Thyroid gland (tissue), 4 donors: ENCODE data around the gene NR2C2. TPM values are rescaled to one million over a fixed set of nuclear protein-coding genes. Genes with fewer than 3 reads are reported as not detected.

Experiments used
- DNase-seq, 2 donors: peaks; one replicate each; pipeline ENCODE4 v3.0.0-alpha.2; 2019
- H3K27ac ChIP-seq, 3 donors: fragments of 200-600 bp; sonication (generic); 1 replicate in 2 of 3; 2 replicates in 1 of 3; pipeline ENCODE4 v1.5.1; 2016 to 2019; ENCODE audit warnings: mild to moderate bottlenecking in 1 of 3, moderate library complexity in 1 of 3
- H3K27me3 ChIP-seq: fragments of 200-600 bp; sonication (generic); one replicate; pipeline ENCODE4 v1.5.1; 2019
- H3K36me3 ChIP-seq, 2 donors: fragments of 200-600 bp; sonication (generic); one replicate each; pipeline ENCODE4 v1.5.1; 2016 to 2019
- H3K4me1 ChIP-seq, 2 donors: fragments of 200-600 bp; sonication (generic); one replicate each; pipeline ENCODE4 v1.5.1; 2017 to 2019
- H3K4me3 ChIP-seq, 3 donors: fragments of 200-600 bp; sonication (generic); replicated peaks in 1 of 3; 1 replicate in 2 of 3; 2 replicates in 1 of 3; pipeline ENCODE4 v1.5.1; 2016; ENCODE audit warnings: mild to moderate bottlenecking in 1 of 3
- H3K9me3 ChIP-seq: fragments of 200-600 bp; sonication (generic); one replicate; pipeline ENCODE4 v1.5.1; 2017
- POLR2A ChIP-seq, 2 donors: fragments of 450-650 bp; IDR thresholded peaks; one replicate each; pipeline ENCODE4 v1.6.1; 2017; ENCODE audit warnings: antibody characterized with exemption in 2 of 2, mild to moderate bottlenecking in 2 of 2, moderate library complexity in 1 of 2
- WGBS, 2 donors: methylation state at CpG; one replicate each; pipeline ENCODE4 v1.1.5; 2017; 5-methylcytosine and 5-hydroxymethylcytosine counted together
- intact Hi-C: fragments of 100-400 bp; cut with DNase I; formaldehyde crosslinking; loops from one replicate; pipeline ENCODE4 v1.15.1; 2023
- total RNA-seq, 4 donors: library from RNA; depleted of rRNA; stranded (reverse); fragments of >200 nt; gene quantifications; one replicate each; pipeline ENCODE4 v1.2.3, GENCODE V29; 2016
- TF ChIP-seq, protein P1 (sequence below), 6 experiments: fragments of 200-600 bp in 3 of 6; fragments of 450-650 bp in 3 of 6; sonication (generic) in 3 of 6; IDR thresholded peaks; one replicate each; pipeline ENCODE4 v1.5.1; 2016 to 2019; ENCODE audit warnings: antibody characterized with exemption in 6 of 6, mild to moderate bottlenecking in 2 of 6, inconsistent platforms in 1 of 6, moderate library complexity in 1 of 6

NR2C2 gene
- total RNA-seq, 4 donors from 2014 or later: 55.1 to 97.8 (median 60.0) TPM

DNA sequence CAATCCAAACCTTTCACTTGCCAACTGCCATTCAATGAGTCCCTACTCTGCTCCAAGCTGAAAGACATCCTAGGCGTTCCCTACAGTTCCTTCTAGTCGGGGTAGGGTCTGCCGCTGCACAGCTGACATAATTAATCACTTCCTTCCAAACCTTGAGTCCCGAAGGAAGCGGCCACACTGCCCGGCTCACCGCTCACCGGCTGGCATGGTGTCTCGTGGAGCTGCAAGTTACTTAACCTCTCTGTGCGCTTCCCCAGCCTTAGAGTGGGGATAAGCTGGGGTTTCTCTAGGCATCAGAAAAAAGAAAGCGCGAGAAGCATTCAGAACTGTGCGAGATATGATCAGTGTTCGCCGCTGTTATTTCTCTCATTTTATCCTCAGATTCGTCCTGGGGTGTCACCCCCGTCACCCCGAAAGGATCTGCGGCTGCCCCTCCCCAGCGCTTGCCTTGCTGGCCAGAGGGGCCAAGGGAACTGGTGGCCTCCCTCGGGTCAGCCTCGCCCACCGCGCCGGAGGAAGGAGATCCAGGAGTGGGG lies 117.0 kb downstream of the NR2C2 start:
- Histone ChIP-seq H3K9me3 (no peaks in the 10 kb centered on the region), H3K4me1 (peaks cover 14 to 19% of the 10 kb centered on the region in 2 donors), H3K4me3 (peak overlapping the region; percentile 50 to 87 (median 78)), H3K27me3 (no peaks in the 10 kb centered on the region), H3K27ac (peak overlapping the region in 2 of 3 donors; percentile 79 to 83), H3K36me3 (peaks cover 0 to 2% of the 10 kb centered on the region in 2 donors)
- 1 to 12% methylated on average over 11 to 19 of the region's 25 CpGs for WGBS, 2 donors
- DNase-seq: peak; percentile 15 to 22
- TF ChIP-seq, protein P1, sequence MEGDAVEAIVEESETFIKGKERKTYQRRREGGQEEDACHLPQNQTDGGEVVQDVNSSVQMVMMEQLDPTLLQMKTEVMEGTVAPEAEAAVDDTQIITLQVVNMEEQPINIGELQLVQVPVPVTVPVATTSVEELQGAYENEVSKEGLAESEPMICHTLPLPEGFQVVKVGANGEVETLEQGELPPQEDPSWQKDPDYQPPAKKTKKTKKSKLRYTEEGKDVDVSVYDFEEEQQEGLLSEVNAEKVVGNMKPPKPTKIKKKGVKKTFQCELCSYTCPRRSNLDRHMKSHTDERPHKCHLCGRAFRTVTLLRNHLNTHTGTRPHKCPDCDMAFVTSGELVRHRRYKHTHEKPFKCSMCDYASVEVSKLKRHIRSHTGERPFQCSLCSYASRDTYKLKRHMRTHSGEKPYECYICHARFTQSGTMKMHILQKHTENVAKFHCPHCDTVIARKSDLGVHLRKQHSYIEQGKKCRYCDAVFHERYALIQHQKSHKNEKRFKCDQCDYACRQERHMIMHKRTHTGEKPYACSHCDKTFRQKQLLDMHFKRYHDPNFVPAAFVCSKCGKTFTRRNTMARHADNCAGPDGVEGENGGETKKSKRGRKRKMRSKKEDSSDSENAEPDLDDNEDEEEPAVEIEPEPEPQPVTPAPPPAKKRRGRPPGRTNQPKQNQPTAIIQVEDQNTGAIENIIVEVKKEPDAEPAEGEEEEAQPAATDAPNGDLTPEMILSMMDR (IDR thresholded peaks at IDR 0.05): no peak
- no peak for TF ChIP-seq POLR2A (IDR thresholded peaks at IDR 0.05)
- intact Hi-C loops: no loop called here

DNA sequence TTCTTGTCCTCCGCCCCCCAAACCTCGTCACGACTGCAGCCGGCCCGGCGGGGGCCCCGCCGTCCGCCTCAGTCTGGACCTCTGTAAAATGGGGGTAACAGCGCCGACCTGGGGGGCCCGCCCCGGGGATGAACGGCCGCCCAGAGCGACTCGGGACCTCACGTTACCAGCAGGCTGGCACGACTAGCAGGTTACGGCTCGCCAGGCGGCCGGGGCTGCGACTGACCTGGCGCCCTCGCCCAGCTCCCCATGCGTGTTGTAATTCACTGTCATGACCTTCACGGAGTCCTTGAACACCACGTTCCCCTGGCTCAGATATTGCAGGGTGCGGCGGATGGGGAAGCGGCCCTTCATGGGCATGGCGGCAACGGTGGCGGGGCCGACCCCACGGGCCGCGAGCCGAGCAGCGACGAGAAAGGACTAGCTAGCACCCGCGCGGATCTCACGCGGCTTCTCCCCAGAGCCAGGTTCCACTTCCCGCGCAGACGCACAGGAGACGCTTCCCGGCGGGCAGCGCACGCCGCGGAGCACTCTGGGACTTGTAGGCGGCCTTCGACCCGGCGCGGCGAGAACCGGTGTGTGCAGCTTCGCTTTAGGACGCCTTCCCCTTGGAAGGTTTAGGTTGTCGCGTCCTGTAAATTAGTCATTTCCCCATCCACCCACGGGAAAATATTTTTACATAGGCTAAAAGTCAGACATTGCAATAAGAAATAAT lies 117.6 kb downstream of the NR2C2 start, which contains the start of gene MRPS25:
Gene MRPS25 (minus strand): TSS at position 481 of the 715 bp plus-strand sequence. CDS start 121 bp downstream, at position 360.
- DNase-seq: peak; percentile 90 to 93
- peak in 1 of 2 donors; percentile 90 for TF ChIP-seq POLR2A (IDR thresholded peaks at IDR 0.05)
- TF ChIP-seq, protein P1 (IDR thresholded peaks at IDR 0.05): no peak
- Histone ChIP-seq H3K27me3 (no peaks in the 10 kb centered on the region), H3K4me3 (peak within 1 kb of the TSS; percentile 50 to 87 (median 78)), H3K4me1 (peaks cover 14 to 19% of the 10 kb centered on the region in 2 donors), H3K9me3 (no peaks in the 10 kb centered on the region), H3K27ac (peak within 1 kb of the TSS; percentile 51 to 83 (median 79)), H3K36me3 (no peaks in the 10 kb centered on the region)
- intact Hi-C loops: no loop called here
- 0 to 1% methylated on average over 18 to 43 of the region's 69 CpGs for WGBS, 2 donors

DNA sequence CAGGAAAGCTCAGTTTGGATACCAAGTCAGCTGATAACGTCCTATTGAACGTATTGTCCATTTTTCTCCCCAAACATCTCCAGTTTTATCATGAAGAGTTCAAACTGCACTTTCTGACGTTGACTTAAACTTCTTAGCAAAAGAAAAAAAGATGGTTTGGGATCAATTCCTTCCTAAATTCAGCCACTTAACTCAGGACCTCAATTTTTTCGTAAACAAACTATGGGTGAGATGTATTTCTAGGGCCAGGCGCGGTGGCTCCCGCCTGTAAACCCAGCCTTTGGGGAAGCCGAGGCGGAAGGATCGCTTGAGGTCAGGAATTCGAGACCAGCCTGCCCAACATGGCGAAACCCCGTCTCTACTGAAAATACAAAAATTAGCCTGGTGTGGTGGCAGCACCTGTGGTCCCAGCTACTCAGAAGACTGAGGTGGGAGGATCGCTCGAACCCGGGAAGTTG lies 118.2 kb downstream of the NR2C2 start:
- H3K9me3 ChIP-seq: no peaks in the 10 kb centered on the region
- peak overlapping the region in 1 of 3 donors; percentile 79 for H3K27ac ChIP-seq

DNA sequence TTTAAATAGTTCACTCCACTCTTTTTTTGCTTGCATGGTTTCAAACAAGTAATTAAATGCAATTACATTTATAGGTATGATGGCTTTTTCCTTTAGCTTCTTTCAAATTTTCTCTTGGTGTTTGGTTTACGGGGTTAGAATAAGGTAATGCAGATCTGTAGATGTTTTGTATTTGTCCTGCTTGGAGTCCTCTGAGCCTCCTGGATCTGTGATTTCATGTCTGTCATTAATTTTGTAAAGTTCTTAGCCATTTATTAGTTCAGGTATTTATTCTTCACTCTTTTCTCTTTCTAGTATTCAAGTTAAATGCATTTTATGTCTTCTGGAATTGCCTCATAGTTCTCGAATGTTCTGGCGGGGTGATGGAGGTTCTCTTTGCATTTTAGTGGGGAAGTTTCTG lies 119.1 kb downstream of the NR2C2 start:
- Histone ChIP-seq H3K27me3 (no peaks in the 10 kb centered on the region), H3K9me3 (no peaks in the 10 kb centered on the region), H3K27ac (no peak overlapping the region), H3K4me3 (no peak overlapping the region), H3K36me3 (peaks cover 0 to 9% of the 10 kb centered on the region in 2 donors), H3K4me1 (peaks cover 14 to 19% of the 10 kb centered on the region in 2 donors)
- WGBS, 2 donors: 94 to 97% methylated on average over 3 of the region's 3 CpGs
- TF ChIP-seq, protein P1 (IDR thresholded peaks at IDR 0.05): no peak
- TF ChIP-seq POLR2A (IDR thresholded peaks at IDR 0.05): no peak
- no peak for DNase-seq
- intact Hi-C loops: no loop called here

More for the DNA sequence above, 118.2 kb downstream of the NR2C2 start:
- peak overlapping the region in 2 of 3 donors; percentile 50 to 87 for H3K4me3 ChIP-seq
- no peak for TF ChIP-seq POLR2A (IDR thresholded peaks at IDR 0.05)
- TF ChIP-seq, protein P1 (IDR thresholded peaks at IDR 0.05): no peak
- 42 to 48% methylated on average over 16 of the region's 16 CpGs for WGBS, 2 donors
- H3K36me3 ChIP-seq: peaks cover 0 to 2% of the 10 kb centered on the region in 2 donors
- peak in 1 of 2 donors; percentile 11 for DNase-seq
- H3K4me1 ChIP-seq: peaks cover 14 to 19% of the 10 kb centered on the region in 2 donors
- intact Hi-C loops: no loop called here
- H3K27me3 ChIP-seq: no peaks in the 10 kb centered on the region

DNA sequence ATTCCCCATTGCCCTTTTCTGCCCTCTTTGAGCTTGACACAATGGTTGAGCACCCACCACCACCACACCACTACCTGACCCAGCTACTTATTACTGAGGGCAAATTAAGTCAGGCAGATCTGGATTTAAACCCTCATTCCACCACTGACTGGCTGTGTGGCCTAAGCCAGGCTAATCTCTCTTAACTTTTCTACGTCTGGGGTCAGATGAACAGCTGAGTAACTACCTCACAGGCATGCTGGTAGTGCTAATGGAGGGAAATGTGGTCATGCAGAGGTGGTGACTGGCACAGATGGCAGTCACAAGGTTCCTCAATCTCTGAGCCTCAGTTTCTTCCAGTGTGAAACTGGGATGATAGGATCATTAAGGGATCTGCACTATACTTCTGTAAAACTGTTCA lies 122.1 kb downstream of the NR2C2 start:
- peaks cover 0 to 6% of the 10 kb centered on the region in 2 donors for H3K4me1 ChIP-seq
- no peak for DNase-seq
- 92 to 100% methylated on average over 1 of the region's 1 CpG for WGBS, 2 donors
- no peak for TF ChIP-seq POLR2A (IDR thresholded peaks at IDR 0.05)
- TF ChIP-seq, protein P1 (IDR thresholded peaks at IDR 0.05): no peak
- no peaks in the 10 kb centered on the region for H3K9me3 ChIP-seq
- H3K27ac ChIP-seq: no peak overlapping the region
- no peak overlapping the region for H3K4me3 ChIP-seq
- H3K27me3 ChIP-seq: no peaks in the 10 kb centered on the region
- H3K36me3 ChIP-seq: peaks cover 21 to 35% of the 10 kb centered on the region in 2 donors
- intact Hi-C loops: no loop called here
